ENCODE data around the gene PLXND1. TPM values are rescaled to one million over a fixed set of nuclear protein-coding genes. Genes with fewer than 3 reads are reported as not detected.
"Not testable (repeated sequence)": the region's sequence is repeated elsewhere in the genome, so short reads cannot be mapped to it uniquely, and the experiment has no call there.

Gene PLXND1
- total RNA-seq, 2 donors from 2014 or later, result 73.1 to 83.2 TPM

DNA sequence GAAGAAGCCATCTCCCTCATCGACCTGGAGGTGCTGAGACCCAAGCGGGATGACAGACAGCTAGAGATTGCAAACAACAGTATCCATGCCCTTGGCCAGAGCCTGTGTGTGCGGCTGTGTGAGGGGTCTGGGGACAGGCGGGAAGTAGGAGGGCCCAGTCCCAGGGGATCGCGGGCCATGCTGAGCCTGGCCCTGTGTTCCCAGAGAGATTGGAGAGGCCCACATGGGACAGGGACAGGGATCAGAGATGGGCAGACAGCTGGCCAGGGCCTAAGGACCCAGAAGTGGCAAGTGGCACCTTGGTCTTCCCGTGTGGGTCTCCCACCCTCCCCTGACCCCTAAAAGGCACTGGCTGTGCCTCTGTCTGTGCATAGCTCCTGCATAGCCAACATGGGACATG, 89.0 kb downstream of the PLXND1 start:
- Histone ChIP-seq H3K4me1 (ENCODE audit: control insufficient read depth, insufficient read depth, low read length) (no peaks in the 10 kb centered on the region), H3K27me3 (ENCODE audit: control insufficient read depth, insufficient read depth, low read length, poor library complexity, severe bottlenecking) (no peaks in the 10 kb centered on the region), H3K36me3 (ENCODE audit: control insufficient read depth, insufficient read depth, low read length) (peaks cover 4% of the 10 kb centered on the region), H3K4me3 (ENCODE audit: low read length) (no peak overlapping the region), H3K9me3 (ENCODE audit: control insufficient read depth, low read length) (no peaks in the 10 kb centered on the region), H3K9ac (ENCODE audit: extremely low read depth, low read length, poor library complexity, severe bottlenecking) (no peak overlapping the region), H3K27ac (ENCODE audit: low read depth, low read length) (no peak overlapping the region)
- Mint-ChIP-seq H3K27ac (no peak overlapping the region), H3K9me3 (no peaks in the 10 kb centered on the region), H3K4me3 (no peak overlapping the region), H3K36me3 (ENCODE audit: low read depth) (peaks cover 21% of the 10 kb centered on the region), H3K27me3 (ENCODE audit: insufficient read depth) (no peaks in the 10 kb centered on the region), H3K4me1 (peaks cover 2% of the 10 kb centered on the region)
- WGBS, 2 experiments (ENCODE audit: insufficient coverage in 1 of 2, insufficient read length in 1 of 2), result 92 to 97% methylated on average over 5 to 7 of the region's 7 CpGs
- no peak for DNase-seq
- TF ChIP-seq, protein P1, sequence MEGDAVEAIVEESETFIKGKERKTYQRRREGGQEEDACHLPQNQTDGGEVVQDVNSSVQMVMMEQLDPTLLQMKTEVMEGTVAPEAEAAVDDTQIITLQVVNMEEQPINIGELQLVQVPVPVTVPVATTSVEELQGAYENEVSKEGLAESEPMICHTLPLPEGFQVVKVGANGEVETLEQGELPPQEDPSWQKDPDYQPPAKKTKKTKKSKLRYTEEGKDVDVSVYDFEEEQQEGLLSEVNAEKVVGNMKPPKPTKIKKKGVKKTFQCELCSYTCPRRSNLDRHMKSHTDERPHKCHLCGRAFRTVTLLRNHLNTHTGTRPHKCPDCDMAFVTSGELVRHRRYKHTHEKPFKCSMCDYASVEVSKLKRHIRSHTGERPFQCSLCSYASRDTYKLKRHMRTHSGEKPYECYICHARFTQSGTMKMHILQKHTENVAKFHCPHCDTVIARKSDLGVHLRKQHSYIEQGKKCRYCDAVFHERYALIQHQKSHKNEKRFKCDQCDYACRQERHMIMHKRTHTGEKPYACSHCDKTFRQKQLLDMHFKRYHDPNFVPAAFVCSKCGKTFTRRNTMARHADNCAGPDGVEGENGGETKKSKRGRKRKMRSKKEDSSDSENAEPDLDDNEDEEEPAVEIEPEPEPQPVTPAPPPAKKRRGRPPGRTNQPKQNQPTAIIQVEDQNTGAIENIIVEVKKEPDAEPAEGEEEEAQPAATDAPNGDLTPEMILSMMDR (conservative IDR thresholded peaks at IDR 0.05), result no peak

- Mint-ChIP-seq H3K27ac (peak overlapping the region; percentile 39), H3K36me3 (ENCODE audit: low read depth) (peaks cover 30% of the 10 kb centered on the region)
- 82 to 97% methylated on average over 2 to 7 of the region's 7 CpGs for WGBS, 2 experiments (ENCODE audit: insufficient coverage in 1 of 2, insufficient read length in 1 of 2)
- not testable (repeated sequence) for H3K9ac ChIP-seq (ENCODE audit: extremely low read depth, low read length, poor library complexity, severe bottlenecking); H3K4me1 ChIP-seq (ENCODE audit: control insufficient read depth, insufficient read depth, low read length); H3K9me3 Mint-ChIP-seq; H3K27me3 Mint-ChIP-seq (ENCODE audit: insufficient read depth); H3K4me3 Mint-ChIP-seq; H3K4me1 Mint-ChIP-seq; H3K4me3 ChIP-seq (ENCODE audit: low read length); DNase-seq; H3K27me3 ChIP-seq (ENCODE audit: control insufficient read depth, insufficient read depth, low read length, poor library complexity, severe bottlenecking); H3K9me3 ChIP-seq (ENCODE audit: control insufficient read depth, low read length); H3K27ac ChIP-seq (ENCODE audit: low read depth, low read length)
- H3K36me3 ChIP-seq (ENCODE audit: control insufficient read depth, insufficient read depth, low read length), result peaks cover 15% of the 10 kb centered on the region
Observed at GRCh38 chr3:129515821-129516432, 90.5 kb downstream of the PLXND1 start.

DNA sequence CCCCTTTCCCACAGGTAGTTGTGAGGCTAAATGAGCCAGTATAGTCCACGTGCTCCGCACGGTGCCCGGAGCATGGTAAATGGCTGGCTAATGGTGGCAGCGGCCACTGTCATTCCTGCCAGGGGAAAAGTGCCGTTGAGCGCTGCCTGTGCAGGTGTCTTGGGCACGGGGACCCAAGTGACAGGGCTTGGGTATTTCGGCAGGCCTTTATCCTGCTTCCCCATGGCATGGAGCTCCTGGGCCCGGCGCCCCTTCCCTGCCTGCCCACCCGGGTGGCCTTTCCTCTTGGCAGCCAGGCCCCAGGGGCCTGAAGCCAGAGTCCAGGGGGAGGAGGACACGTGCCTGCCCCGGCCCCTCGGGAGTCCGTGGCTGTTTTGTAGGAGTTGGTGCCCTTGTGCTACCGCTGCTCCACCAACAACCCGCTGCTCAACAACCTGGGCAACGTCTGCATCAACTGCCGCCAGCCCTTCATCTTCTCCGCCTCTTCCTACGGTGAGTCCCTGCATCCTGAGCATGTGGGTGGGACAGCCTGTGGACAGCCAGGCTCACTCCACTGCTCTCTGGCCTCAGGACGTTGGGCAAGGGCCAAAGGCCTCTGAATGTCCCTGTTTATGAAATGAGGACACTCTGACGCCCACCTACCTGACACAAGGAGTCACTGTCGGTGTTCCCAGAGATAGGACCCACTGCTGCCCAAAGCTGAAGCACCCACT, 91.2 kb downstream of the PLXND1 start:
- not testable (repeated sequence) for H3K4me1 Mint-ChIP-seq; H3K27ac ChIP-seq (ENCODE audit: low read depth, low read length); H3K4me3 ChIP-seq (ENCODE audit: low read length); H3K9ac ChIP-seq (ENCODE audit: extremely low read depth, low read length, poor library complexity, severe bottlenecking); H3K9me3 ChIP-seq (ENCODE audit: control insufficient read depth, low read length); H3K27me3 Mint-ChIP-seq (ENCODE audit: insufficient read depth); DNase-seq; H3K4me3 Mint-ChIP-seq; H3K4me1 ChIP-seq (ENCODE audit: control insufficient read depth, insufficient read depth, low read length); H3K9me3 Mint-ChIP-seq; H3K27me3 ChIP-seq (ENCODE audit: control insufficient read depth, insufficient read depth, low read length, poor library complexity, severe bottlenecking)
- peak overlapping the region; percentile 70 for H3K27ac Mint-ChIP-seq
- H3K36me3 ChIP-seq (ENCODE audit: control insufficient read depth, insufficient read depth, low read length), result peaks cover 19% of the 10 kb centered on the region
- peaks cover 30% of the 10 kb centered on the region for H3K36me3 Mint-ChIP-seq (ENCODE audit: low read depth)
- WGBS, 2 experiments (ENCODE audit: insufficient coverage in 1 of 2, insufficient read length in 1 of 2), result 96 to 97% methylated on average over 6 to 18 of the region's 25 CpGs

DNA sequence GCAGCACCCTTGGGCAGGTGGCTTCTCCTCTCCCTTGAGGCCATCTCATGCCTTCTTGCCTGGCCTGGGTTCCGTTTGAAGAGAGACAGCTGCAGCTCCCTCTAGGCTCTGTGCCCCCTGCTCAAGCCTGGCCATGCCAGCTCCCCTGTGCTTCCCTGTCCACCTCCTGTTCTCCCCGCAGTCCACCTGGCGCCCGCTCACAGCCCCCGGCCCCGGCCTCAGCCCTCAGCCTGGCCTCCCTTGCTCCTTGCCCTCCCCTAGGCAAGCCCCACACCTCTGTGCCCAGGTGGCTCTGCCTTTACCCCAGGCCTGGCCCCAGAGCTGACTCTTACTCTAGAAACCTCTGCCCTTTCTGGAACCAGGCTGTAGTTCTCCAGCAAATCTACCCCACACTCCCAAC, 91.9 kb downstream of the PLXND1 start:
- H3K4me3 ChIP-seq (ENCODE audit: low read length), result no peak overlapping the region
- H3K9ac ChIP-seq (ENCODE audit: extremely low read depth, low read length, poor library complexity, severe bottlenecking), result no peak overlapping the region
- Mint-ChIP-seq H3K27me3 (ENCODE audit: insufficient read depth) (no peaks in the 10 kb centered on the region), H3K4me3 (no peak overlapping the region), H3K4me1 (no peaks in the 10 kb centered on the region), H3K27ac (peak overlapping the region; percentile 70), H3K9me3 (no peaks in the 10 kb centered on the region), H3K36me3 (ENCODE audit: low read depth) (peaks cover 30% of the 10 kb centered on the region)
- no peaks in the 10 kb centered on the region for H3K27me3 ChIP-seq (ENCODE audit: control insufficient read depth, insufficient read depth, low read length, poor library complexity, severe bottlenecking)
- 97 to 100% methylated on average over 4 to 6 of the region's 6 CpGs for WGBS, 2 experiments (ENCODE audit: insufficient coverage in 1 of 2, insufficient read length in 1 of 2)
- H3K27ac ChIP-seq (ENCODE audit: low read depth, low read length), result no peak overlapping the region
- TF ChIP-seq, protein P1 (conservative IDR thresholded peaks at IDR 0.05), result no peak
- DNase-seq, result no peak
- no peaks in the 10 kb centered on the region for H3K9me3 ChIP-seq (ENCODE audit: control insufficient read depth, low read length)
- no peaks in the 10 kb centered on the region for H3K4me1 ChIP-seq (ENCODE audit: control insufficient read depth, insufficient read depth, low read length)
- H3K36me3 ChIP-seq (ENCODE audit: control insufficient read depth, insufficient read depth, low read length), result peaks cover 19% of the 10 kb centered on the region
